Measurements from ENCODE around the gene NCK2. TPM values are rescaled to one million over a fixed set of nuclear protein-coding genes. Genes with fewer than 3 reads are reported as not detected.

NCK2 gene
- total and polyA plus RNA-seq, 9 of the 15 experiments (the other 6 are each of a cell fraction or from before 2014, with no cell fraction given), result 0.90 to 27.9 (median 15.9) TPM

- TF ChIP-seq SP2 (IDR thresholded peaks at IDR 0.05; ENCODE audit: extremely low read depth, low read depth, low read length, poor library complexity, severe bottlenecking) (no peak), ZEB2 (IDR thresholded peaks at IDR 0.05) (no peak)
Measured at GRCh38 chr2:105822186-105822585, 77.5 kb downstream of the NCK2 start (continued).

GRCh38 chr2:105824446-105824845 is 79.7 kb downstream of the NCK2 start:
- Histone ChIP-seq H3K36me3 (ENCODE audit: control insufficient read depth, insufficient read depth, low read length) (no peaks in the 10 kb centered on the region), H4K20me1 (replicated peaks; ENCODE audit: control insufficient read depth, insufficient read depth, low read length) (peaks cover 4% of the 10 kb centered on the region), H3K4me2 (ENCODE audit: insufficient read depth, low read length) (no peak overlapping the region), H3K9me1 (ENCODE audit: control insufficient read depth, insufficient read depth, low read length) (no peaks in the 10 kb centered on the region), H3K9me3 (replicated peaks; ENCODE audit: control insufficient read depth, insufficient read depth, low read depth, low read length) (no peaks in the 10 kb centered on the region), H3K27me3 (ENCODE audit: control insufficient read depth in 2 of 2, insufficient read depth in 2 of 2, low read length in 2 of 2) (no peaks in the 10 kb centered on the region), H3K9ac (ENCODE audit: insufficient read depth in 1 of 2, low read depth in 2 of 2, low read length in 2 of 2) (no peak overlapping the region), H3K27ac (ENCODE audit: extremely low read depth, low read depth, low read length) (no peak overlapping the region), H3K4me3 (no peak overlapping the region), H3K79me2 (ENCODE audit: control insufficient read depth, insufficient read depth, low read length) (no peaks in the 10 kb centered on the region), H3K4me1 (replicated peaks in 1 of 2; ENCODE audit: control insufficient read depth in 2 of 2, insufficient read depth in 2 of 2, low read length in 2 of 2) (no peaks in the 10 kb centered on the region), H2AFZ (ENCODE audit: low read depth, low read length) (no peak overlapping the region)
- intact Hi-C loops (cut with micrococcal nuclease), result no loop called here
- no peak for ATAC-seq
- no peak for TF ChIP-seq PRDM10 (IDR thresholded peaks at IDR 0.05; ENCODE audit: partially characterized antibody)
- TF ChIP-seq POLR2A (conservative IDR thresholded peaks at IDR 0.05), result no peak
- TF ChIP-seq PATZ1 (CRISPR knock-in tag; IDR thresholded peaks at IDR 0.05; ENCODE audit: borderline replicate concordance), result no peak
- TF ChIP-seq ZBED1 (IDR thresholded peaks at IDR 0.05), result no peak
- TF ChIP-seq TAF15 (IDR thresholded peaks at IDR 0.05; ENCODE audit: low read depth, low read length), result no peak
- ChIA-PET POLR2A (interaction anchor here (0.8 kb wide), 1 partner anchor 11 kb away, joined by 3 read pairs; no protein-coding TSS in a partner anchor), CTCF (ENCODE audit: low intra/inter-chr PET ratio) (no interaction called here)
- no peak for FAIRE-seq
- no peak for DNase-seq (ENCODE audit: extremely low read depth in 1 of 4, low spot score in 3 of 4)
- in situ Hi-C loops (cut with MboI), result no loop called here
- BruUV-seq (replicated peaks), result no TSS peak
- 78% methylated on average over 9 of the region's 9 CpGs for WGBS (ENCODE audit: insufficient coverage, low coverage, missing lambda C conversion rate)

Measured in K562 (cell line).